Endothelial cell of umbilical vein (primary cell): ENCODE data around the gene MINPP1. TPM values are rescaled to one million over a fixed set of nuclear protein-coding genes. Genes with fewer than 3 reads are reported as not detected.

Experiments
- BruUV-seq: library from RNA; stranded (reverse); fragments of 400-500 nt; replicated peaks from 2 replicates; lab custom pipeline; 2021; lab: Mats Ljungman, UMichigan
- CTCF ChIA-PET: fragments of 300-600, 350-600 bp; sonication (Branson Sonifier 250); formaldehyde crosslinking; loops from one replicate; lab custom pipeline; 2021; ENCODE audit warnings: antibody characterized with exemption, inconsistent platforms; lab: Charles Lee
- POLR2A ChIA-PET: fragments of 300-600, 350-600 bp; sonication (Branson Sonifier 250); formaldehyde crosslinking; loops from one replicate; lab custom pipeline; 2021; ENCODE audit warnings: antibody characterized with exemption, inconsistent platforms; lab: Charles Lee
- DNase-seq: peaks from one replicate; pipeline ENCODE4 v3.0.0-alpha.2; 2011; ENCODE audit warnings: low read depth, low spot score
- FAIRE-seq: peaks from 2 replicates; lab custom pipeline; 2011; peaks lifted over from hg19 to GRCh38; lab: Jason Lieb, UNC
- H2AFZ ChIP-seq: 2 replicates; pipeline ENCODE4 v1.6.0; 2012; ENCODE audit warnings: low read depth, low read length, control low read depth, inconsistent platforms
- H3K27ac ChIP-seq: 2 replicates; pipeline ENCODE4 v1.5.1; 2011; ENCODE audit warnings: low read depth, mild to moderate bottlenecking, control low read depth, low read length, moderate library complexity; ENCODE audit not compliant: insufficient read depth
- H3K27me3 ChIP-seq, 2 experiments: 2 replicates each; pipeline versions ENCODE4 v1.6.0 to v1.6.1; 2011; ENCODE audit warnings: low read length in 2 of 2, mixed read lengths in 1 of 2; ENCODE audit not compliant: control insufficient read depth in 2 of 2, insufficient read depth in 2 of 2
- H3K36me3 ChIP-seq, 2 experiments: 2 replicates in 1 of 2; 3 replicates in 1 of 2; pipeline ENCODE4 v1.5.1; 2011; ENCODE audit warnings: low read length in 2 of 2, mild to moderate bottlenecking in 1 of 2, moderate library complexity in 1 of 2; ENCODE audit not compliant: control insufficient read depth in 2 of 2, insufficient read depth in 2 of 2; ENCODE audit errors: extremely low read depth in 1 of 2
- H3K4me1 ChIP-seq: 3 replicates; pipeline ENCODE4 v1.5.1; 2011; ENCODE audit warnings: mild to moderate bottlenecking, low read length; ENCODE audit not compliant: control insufficient read depth, insufficient read depth; ENCODE audit errors: extremely low read depth
- H3K4me2 ChIP-seq: 2 replicates; pipeline ENCODE4 v1.6.1; 2011; ENCODE audit warnings: low read length, control low read depth, mixed read lengths; ENCODE audit not compliant: insufficient read depth
- H3K4me3 ChIP-seq, 3 experiments: fragments of 200-600 bp in 1 of 3; sonication (generic), shearing (Covaris generic) in 1 of 3; replicated peaks in 1 of 3; 2 replicates each; pipeline ENCODE4 v1.5.1; 2011 to 2016; ENCODE audit warnings: control low read depth in 3 of 3, low read length in 3 of 3, mild to moderate bottlenecking in 2 of 3, inconsistent platforms in 1 of 3, low read depth in 1 of 3, moderate library complexity in 1 of 3; ENCODE audit not compliant: insufficient read depth in 1 of 3
- H3K79me2 ChIP-seq: 2 replicates; pipeline ENCODE4 v1.6.0; 2012; ENCODE audit warnings: low read length, inconsistent platforms; ENCODE audit not compliant: control insufficient read depth, insufficient read depth
- H3K9ac ChIP-seq: replicated peaks from 2 replicates; pipeline ENCODE3; 2011; ENCODE audit warnings: low read length, control low read depth; ENCODE audit not compliant: insufficient read depth; ENCODE audit errors: extremely low read depth
- H3K9me1 ChIP-seq: replicated peaks from 3 replicates; pipeline ENCODE4 v1.6.0; 2011; ENCODE audit warnings: mild to moderate bottlenecking, low read length; ENCODE audit not compliant: control insufficient read depth, insufficient read depth; ENCODE audit errors: extremely low read depth
- H3K9me3 ChIP-seq: replicated peaks from 2 replicates; pipeline ENCODE4 v1.5.1; 2012; ENCODE audit warnings: low read length, inconsistent platforms; ENCODE audit not compliant: control insufficient read depth, insufficient read depth
- H4K20me1 ChIP-seq: replicated peaks from 2 replicates; pipeline ENCODE3; 2011; ENCODE audit warnings: mild to moderate bottlenecking, low read length; ENCODE audit not compliant: control insufficient read depth, insufficient read depth; ENCODE audit errors: extremely low read depth
- EZH2 ChIP-seq: IDR thresholded peaks from 2 replicates; pipeline ENCODE4 v1.6.1; 2012; ENCODE audit warnings: borderline replicate concordance, low read depth, mild to moderate bottlenecking, moderate library complexity, low read length, inconsistent platforms; ENCODE audit not compliant: severe bottlenecking
- FOS ChIP-seq: IDR thresholded peaks from 2 replicates; pipeline ENCODE4 v1.6.1; 2011; ENCODE audit warnings: mild to moderate bottlenecking, low read length, moderate library complexity, borderline replicate concordance; ENCODE audit not compliant: insufficient read depth
- GATA2 ChIP-seq: IDR thresholded peaks from 2 replicates; pipeline ENCODE4 v1.7.0; 2011; ENCODE audit warnings: low read depth, mild to moderate bottlenecking, moderate library complexity, mixed read lengths, low read length; ENCODE audit not compliant: insufficient read length, insufficient read depth
- JUN ChIP-seq: IDR thresholded peaks from 2 replicates; pipeline ENCODE4 v1.6.1; 2011; ENCODE audit warnings: borderline replicate concordance, low read depth; ENCODE audit not compliant: insufficient read length, insufficient read depth
- MAX ChIP-seq: IDR thresholded peaks from 2 replicates; pipeline ENCODE4 v1.6.1; 2011; ENCODE audit not compliant: insufficient read depth, insufficient read length
- MYC ChIP-seq: IDR thresholded peaks from one replicate; pipeline ENCODE4 v1.6.1; 2011; ENCODE audit warnings: mild to moderate bottlenecking, low read depth, low read length
- POLR2A ChIP-seq: IDR thresholded peaks from 2 replicates; pipeline ENCODE4 v1.6.1; 2012; ENCODE audit warnings: low read depth, mild to moderate bottlenecking, control low read depth, low read length
- POLR2AphosphoS5 ChIP-seq: IDR thresholded peaks from 2 replicates; pipeline ENCODE4 v1.6.1; 2012; ENCODE audit warnings: low read depth, mild to moderate bottlenecking, control low read depth, low read length, moderate library complexity; ENCODE audit not compliant: insufficient read depth
- dilution Hi-C: fragments of 300-500 bp; cut with MboI; formaldehyde crosslinking; loops from one replicate; pipeline ENCODE4 v1.15.0; 2019; ENCODE audit warnings: low sequenced_read_pairs; ENCODE audit not compliant: extremely low pct_ligation_motif_present
- intact Hi-C: fragments of 100-400 bp; cut with micrococcal nuclease; formaldehyde crosslinking; loops from one replicate; pipeline ENCODE4 v1.10.0; 2022
- polyA plus RNA-seq, 4 experiments: library from polyadenylated mRNA; depleted of rRNA in 3 of 4; stranded (reverse) in 3 of 4; unstranded in 1 of 4; fragments of >200 nt; gene quantifications; 2 replicates each; pipeline versions ENCODE4 v1.2.1 to v1.2.3, GENCODE V29; 2011 to 2012; ENCODE audit warnings: missing spikeins in 1 of 4
- total RNA-seq: library from RNA; stranded (reverse); gene quantifications from 2 replicates; pipeline ENCODE4 v1.2.3, GENCODE V29; 2021
- TF ChIP-seq, protein P1 (sequence below), 2 donors: IDR thresholded peaks; 1 replicate in 1 of 2; 2 replicates in 1 of 2; pipeline ENCODE4 v1.5.1; 2011; ENCODE audit warnings: low read length in 2 of 2, mild to moderate bottlenecking in 2 of 2, moderate library complexity in 2 of 2, control low read depth in 1 of 2, inconsistent platforms in 1 of 2, low read depth in 1 of 2; ENCODE audit not compliant: insufficient read depth in 1 of 2; ENCODE audit errors: extremely low read depth in 1 of 2

The MINPP1 gene
- total and polyA plus RNA-seq, 2 donors (not counting 3 experiments of a cell fraction or from before 2014, with no cell fraction given): 11.7 to 23.8 TPM

- H3K4me3 ChIP-seq: no peak overlapping the region
- no peaks in the 10 kb centered on the region for H3K9me3 ChIP-seq
- no peaks in the 10 kb centered on the region for H3K4me1 ChIP-seq
- ChIA-PET POLR2A (no interaction called here), CTCF (interaction anchor here (1.5 to 1.9 kb wide), 2 partner anchors 13 to 15 kb away, joined by 4 to 10 read pairs; partner anchors contain the start of gene MINPP1)
- H3K4me2 ChIP-seq: no peak overlapping the region
- no peak overlapping the region for H2AFZ ChIP-seq
- no peak for FAIRE-seq
- DNase-seq: no peak
- intact Hi-C loops (no loop called here), dilution Hi-C loops (no loop called here)
- H3K9ac ChIP-seq: no peak overlapping the region
- no peaks in the 10 kb centered on the region for H3K9me1 ChIP-seq
- no TSS peak for BruUV-seq
- peaks cover 0 to 2% of the 10 kb centered on the region in 2 experiments for H3K36me3 ChIP-seq
- no peaks in the 10 kb centered on the region for H3K27me3 ChIP-seq
- no peaks in the 10 kb centered on the region for H3K79me2 ChIP-seq
- no peak overlapping the region for H3K27ac ChIP-seq
- H4K20me1 ChIP-seq: no peaks in the 10 kb centered on the region
- TF ChIP-seq MAX (no peak), FOS (no peak), EZH2 (no peak), POLR2AphosphoS5 (no peak), MYC (no peak), JUN (no peak), POLR2A (no peak), GATA2 (no peak)
- TF ChIP-seq, protein P1, sequence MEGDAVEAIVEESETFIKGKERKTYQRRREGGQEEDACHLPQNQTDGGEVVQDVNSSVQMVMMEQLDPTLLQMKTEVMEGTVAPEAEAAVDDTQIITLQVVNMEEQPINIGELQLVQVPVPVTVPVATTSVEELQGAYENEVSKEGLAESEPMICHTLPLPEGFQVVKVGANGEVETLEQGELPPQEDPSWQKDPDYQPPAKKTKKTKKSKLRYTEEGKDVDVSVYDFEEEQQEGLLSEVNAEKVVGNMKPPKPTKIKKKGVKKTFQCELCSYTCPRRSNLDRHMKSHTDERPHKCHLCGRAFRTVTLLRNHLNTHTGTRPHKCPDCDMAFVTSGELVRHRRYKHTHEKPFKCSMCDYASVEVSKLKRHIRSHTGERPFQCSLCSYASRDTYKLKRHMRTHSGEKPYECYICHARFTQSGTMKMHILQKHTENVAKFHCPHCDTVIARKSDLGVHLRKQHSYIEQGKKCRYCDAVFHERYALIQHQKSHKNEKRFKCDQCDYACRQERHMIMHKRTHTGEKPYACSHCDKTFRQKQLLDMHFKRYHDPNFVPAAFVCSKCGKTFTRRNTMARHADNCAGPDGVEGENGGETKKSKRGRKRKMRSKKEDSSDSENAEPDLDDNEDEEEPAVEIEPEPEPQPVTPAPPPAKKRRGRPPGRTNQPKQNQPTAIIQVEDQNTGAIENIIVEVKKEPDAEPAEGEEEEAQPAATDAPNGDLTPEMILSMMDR (IDR thresholded peaks at IDR 0.05; ENCODE audit: extremely low read depth in 1 of 2, insufficient read depth in 1 of 2, low read depth in 1 of 2, low read length in 2 of 2): no peak
Measured at GRCh38 chr10:87519582-87519981, 14.9 kb downstream of the MINPP1 start.
